HG03565 (cell line): ENCODE data around the gene BHMT.

Experiments used
- ATAC-seq: cut with Tn5 transposase; IDR thresholded peaks from one replicate; pipeline ENCODE4 v1.9.1; 2021; ENCODE audit warnings: mild to moderate bottlenecking, moderate library complexity; ENCODE audit not compliant: unreplicated experiment

Gene BHMT, protein sequence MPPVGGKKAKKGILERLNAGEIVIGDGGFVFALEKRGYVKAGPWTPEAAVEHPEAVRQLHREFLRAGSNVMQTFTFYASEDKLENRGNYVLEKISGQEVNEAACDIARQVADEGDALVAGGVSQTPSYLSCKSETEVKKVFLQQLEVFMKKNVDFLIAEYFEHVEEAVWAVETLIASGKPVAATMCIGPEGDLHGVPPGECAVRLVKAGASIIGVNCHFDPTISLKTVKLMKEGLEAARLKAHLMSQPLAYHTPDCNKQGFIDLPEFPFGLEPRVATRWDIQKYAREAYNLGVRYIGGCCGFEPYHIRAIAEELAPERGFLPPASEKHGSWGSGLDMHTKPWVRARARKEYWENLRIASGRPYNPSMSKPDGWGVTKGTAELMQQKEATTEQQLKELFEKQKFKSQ

DNA sequence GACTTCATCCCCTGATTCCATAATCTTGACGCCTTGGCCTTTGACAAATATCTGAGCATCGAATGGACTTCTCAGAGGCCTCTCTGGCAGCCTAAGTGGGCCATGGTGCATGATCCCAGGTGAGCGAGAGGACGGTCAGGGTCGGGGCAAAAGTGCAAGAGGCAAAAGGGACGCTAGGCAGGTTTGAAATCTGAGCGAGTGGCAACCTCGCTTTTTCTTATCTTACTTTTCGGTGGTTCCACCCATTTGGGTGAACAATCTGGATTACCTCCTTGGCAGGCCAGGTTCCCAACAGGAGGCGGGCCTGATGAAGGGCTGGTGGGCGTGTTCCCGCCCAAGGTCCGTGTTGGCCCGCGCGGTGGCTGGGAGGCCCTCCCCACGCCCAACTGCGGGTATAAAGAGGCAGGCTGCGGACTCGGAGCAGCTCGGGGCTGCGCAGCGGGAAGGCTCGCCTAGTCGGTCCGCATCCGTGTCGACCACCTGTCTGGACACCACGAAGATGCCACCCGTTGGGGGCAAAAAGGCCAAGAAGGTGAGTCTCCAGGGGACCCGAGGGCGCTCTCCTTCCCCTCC is at the start of gene BHMT:
Gene BHMT (plus strand): TSS at position 423 of the 573 bp plus-strand sequence. CDS start 77 bp downstream, at position 500.
- ATAC-seq, result no peak

DNA sequence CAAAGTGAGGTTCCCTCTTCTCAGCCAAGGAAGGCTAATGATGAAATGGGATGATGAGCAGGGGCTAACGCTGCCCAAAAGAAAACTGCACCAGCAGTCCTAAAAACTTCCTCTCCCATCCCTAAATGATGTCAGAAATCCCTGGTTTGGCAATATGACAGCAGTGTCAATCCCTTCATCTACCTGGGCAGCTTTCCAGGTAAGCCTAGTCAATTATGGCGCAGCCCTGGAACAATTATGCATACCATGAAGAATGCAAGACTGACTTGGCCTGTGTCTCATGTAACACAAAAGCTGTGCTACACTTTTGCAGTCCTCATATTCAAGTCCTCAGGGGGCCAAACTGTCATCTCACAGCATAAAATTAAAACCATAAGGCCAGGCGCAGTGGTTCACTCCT is 49.2 kb upstream of the BHMT start:
- ATAC-seq, result no peak

DNA sequence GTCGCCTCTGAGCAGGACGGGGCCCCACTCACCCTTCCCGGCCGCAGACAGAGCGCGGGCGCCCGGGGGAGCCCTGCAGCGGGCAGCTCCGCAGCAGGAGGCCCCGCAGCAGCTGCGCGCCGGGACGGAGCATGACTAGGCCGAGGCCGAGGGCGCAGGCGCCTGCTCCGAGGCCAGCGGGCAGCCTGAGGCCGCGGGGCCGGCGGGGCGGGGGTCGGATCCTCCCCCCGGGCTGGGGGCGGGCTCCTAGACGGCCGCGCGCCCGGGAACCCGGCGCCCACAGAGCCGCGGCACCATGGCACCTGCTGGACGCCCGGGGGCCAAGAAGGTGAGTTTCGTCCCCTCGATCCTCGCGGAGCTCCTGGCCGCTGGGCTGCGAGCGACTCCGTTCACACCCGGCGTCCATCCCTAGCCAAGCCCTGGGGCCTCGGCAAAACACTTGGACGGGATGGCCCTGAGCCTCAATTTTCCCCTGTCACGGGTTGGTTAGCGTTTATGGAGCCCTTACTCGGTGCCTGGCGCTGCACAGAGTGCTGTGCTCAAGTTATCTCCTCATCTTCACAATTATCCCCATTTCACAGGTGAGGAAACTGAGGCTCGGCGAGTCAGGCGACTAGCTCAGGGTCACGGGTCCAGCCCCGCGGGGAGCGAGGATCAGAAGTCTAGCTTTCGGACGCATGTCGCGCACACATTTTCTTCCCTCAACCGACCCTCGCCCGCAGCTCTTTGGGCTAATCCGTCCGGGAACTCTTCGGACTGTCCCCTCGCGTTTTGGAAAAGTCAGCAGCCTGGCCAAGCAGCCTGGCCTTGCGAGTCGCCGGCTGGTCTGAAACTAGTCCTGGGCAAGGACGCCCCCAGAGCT is 41.9 kb upstream of the BHMT start, which contains the start of the genes BHMT2 and DMGDH:
Gene BHMT2 (plus strand): TSS at position 280 of the 862 bp plus-strand sequence. CDS start 16 bp downstream, at position 296.
Gene DMGDH (minus strand): TSS at position 187 of the 862 bp plus-strand sequence. CDS start 54 bp downstream, at position 133.
- no peak for ATAC-seq

DNA sequence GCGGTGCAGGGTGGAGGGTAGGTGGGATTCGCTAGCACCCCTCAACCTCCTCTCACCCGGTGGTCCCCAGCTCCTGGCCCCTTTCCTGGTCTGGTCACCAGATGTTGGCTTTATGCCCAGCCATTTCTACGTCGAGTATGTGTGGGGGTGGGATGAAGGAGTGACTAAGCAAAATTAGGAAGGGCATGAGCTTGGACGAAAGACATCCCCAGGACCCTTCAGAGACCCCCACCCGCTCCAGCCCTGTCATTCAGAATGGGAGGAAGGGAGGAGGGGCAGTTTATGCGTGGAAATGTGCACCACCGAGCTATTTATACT is 41.3 kb upstream of the BHMT start:
- ATAC-seq, result no peak

DNA sequence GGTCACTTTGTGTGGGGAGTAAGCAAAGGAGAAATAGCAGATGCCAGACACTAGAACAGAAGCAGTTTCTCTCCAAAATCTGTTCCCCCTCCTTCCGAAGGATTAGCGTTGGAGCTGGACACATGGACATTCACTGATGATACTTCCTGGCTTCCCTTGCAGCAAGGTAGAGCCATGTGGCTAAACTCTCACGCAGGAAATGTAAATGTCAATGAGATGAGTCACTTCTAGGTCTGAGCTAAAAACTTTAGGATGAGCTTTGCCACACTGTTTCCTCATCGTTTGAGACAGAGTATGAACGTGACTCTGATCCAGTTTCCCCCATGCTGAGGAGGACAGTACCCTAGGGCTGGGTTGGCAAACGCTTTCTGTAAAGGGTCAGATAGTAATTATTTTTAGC is 37.0 kb upstream of the BHMT start:
- ATAC-seq, result no peak

DNA sequence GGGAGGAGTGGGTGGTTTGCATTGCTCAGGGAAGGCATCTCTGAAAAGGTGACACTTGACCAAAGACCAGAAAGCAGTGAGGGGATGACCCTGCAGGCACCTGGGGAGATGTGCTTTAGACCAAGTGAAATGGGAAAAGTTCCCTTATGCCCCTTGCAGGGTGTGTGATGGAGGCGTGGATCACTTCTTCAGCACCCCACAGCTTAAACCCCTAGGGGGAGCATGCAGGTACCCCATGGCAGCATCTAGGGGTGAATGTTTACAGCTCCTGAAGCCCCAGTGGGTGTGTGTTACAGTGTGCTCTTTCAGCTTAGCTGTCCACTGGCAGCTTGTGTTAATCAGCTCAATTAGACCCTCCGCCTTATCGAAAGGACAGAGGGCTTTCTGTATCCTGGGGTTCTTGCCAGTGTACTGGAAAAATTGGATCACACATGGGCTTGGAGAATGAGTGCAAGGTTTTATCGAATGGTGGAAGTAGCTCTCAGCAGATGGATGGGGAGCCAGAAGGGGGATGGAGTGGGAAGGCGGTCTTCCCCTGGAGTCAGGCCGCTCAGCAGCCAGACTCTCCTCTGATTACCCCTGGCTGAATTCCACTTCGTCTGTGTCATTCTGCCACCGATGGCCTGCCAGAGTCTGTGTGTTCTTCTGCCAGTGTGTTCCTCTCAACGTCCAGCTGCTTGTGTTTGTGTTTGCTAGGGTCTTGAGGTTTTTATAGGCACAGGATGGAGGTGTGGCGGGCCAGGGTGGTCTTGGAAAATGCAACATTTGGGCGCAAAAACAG is 35.8 kb upstream of the BHMT start:
- no peak for ATAC-seq

DNA sequence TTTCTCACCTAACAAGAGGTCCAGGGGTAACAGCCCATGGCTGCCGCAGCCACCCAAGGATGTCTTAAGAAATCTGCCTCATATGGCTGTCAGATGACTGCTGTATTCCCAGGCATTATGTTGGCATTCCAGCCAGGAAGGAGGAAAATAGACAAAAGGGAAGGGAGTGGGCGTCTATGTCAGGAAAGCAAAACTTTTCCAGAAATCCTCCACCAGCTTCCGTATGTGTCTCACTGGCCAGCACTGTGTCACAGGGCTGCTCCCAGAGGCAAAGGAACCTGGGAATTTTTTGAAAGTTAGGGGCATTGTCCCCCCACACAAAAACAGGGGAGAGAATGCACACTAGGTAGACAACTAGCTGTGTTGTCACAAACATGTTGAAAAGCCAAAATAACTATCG is 34.8 kb upstream of the BHMT start:
- ATAC-seq, result no peak

DNA sequence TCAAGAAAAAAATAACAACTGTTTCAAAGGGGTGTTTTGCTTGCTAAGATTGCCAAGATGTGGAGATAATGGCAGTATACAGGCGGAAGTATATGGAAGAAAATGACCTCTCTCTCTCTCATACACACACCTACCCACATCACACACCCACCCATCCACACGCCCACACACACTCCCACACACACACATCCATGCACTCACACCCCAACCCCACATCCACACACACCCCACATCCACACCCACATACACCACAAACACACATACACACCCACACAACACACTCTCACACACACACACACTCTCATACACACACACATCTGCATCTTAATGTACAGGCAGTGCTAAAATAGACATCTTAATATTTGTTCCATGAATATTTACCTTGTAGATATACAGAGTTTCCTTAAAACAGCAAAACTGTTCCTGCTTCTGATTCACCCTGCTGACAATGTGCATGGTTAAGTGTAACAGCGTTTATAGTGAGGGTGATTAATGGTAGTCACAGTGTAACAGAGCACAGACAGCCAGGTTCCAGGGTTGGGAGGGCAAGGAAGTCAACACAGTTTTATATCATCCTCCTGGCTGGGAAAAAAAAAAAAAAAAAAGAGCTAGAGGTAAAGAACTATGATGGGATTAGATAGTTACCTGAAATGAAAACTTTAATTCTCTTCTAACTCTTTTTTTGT is 33.8 kb upstream of the BHMT start:
- ATAC-seq, result no peak

DNA sequence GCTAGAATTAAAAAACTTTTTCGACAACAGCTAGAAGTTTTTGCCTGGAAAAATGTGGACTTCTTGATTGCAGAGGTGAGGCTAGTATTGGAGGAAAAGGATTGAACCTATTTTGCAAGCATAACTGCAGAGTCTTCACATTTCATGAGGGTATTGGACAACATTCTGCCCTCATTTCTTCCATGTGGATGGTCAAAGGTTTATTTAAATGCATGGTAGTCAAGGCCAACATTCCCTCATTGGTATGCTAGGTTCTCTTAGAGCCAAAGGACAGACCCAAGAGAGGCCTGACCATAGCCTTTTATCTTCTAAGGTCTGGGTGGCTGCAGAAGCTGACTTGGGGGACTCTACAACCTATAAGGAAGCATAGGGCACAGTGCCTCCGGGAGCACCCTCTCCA is 30.8 kb upstream of the BHMT start:
- ATAC-seq, result no peak

DNA sequence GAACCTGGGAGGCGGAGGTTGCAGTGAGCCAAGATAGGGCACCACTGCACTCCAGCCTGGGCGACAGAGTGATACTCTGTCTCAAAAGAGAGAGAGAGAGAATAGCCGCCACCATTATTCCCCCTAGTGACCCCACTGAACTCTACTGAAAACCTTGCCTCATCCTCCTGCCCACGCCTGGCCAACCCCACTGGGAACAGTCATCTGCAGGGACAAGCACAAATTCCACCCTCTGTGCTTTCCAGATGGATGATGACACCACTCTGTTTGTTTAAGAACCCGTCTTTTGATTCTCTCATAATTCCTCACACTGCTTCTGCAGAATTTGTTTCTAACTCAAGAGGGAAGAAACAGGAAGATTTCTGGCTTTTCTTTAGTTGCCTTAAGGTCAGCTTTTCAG is 29.8 kb upstream of the BHMT start:
- no peak for ATAC-seq

DNA sequence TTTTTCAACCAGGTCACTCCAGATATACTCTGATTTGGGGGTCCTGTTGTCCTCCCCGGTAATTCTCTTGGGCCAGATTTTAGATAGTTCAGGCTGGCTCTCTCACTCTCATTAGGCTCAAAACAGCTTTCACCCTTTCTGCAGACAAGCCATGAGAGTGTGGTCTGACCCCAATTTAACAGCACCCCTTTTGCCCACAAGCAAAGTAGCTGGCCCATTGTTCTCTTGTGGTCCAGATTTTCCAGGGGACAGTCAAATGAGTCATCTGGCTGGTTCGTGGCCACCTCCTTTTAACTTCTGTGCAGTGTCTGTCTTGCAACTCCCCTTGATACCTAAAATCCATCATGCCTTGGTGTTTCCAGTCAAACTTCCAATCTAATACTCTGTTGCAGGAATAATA is 25.5 kb upstream of the BHMT start:
- ATAC-seq, result no peak

DNA sequence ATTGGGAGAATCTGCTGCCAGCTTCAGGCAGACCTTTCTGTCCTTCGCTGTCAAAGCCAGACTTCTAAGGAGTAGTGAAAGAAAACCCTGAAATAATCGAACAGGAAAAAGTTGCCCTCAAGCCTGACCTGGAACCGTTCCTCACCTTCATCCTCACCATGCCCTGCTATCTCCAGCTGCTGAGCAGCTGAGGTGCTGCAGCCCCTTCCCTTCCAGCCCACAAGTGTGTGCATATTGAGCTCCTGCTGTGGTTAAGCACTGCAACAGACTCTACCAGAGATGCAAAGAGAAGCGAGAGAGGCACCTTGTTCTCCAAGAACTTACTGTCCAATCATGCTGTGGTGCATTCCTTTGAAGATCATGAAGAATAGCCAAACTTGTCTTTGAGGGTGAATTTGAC is 23.1 kb upstream of the BHMT start:
- ATAC-seq, result no peak

DNA sequence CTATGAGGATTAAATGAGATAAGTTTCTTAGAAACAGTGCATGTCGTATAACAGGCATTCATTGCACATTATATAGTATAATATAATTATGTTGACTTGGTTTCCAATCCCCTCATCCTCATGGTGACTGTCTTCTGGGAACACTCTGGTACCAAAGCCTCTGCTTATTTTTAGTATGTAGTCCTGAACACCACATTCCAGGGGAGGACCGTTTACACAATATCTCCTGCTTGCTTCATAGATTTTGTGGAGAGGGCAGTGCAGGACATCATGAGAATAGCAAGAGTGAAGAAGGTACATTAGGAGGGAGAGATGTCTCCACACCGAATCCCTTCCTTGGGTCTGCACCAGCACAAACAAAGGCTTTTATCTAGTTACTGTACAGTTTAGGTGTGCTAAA is 20.5 kb upstream of the BHMT start:
- no peak for ATAC-seq

DNA sequence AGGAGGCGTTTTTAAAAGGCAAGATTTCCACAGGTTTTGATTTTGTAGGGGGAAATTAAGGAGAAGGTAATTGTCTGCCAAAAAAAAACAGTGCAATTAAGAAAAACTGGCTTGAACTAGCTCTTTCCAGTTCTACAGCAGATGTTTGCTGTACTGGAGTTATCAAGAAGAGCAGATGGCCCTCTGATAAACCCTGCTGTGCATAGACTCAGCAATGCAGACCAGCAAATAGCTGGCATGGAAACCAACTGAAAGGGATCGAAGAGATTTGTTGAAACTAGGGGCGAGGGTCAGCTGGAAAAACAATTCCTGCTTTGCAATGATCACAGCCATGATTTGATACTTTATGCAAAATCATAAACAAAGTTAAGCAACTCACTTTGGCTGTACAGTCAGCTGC is 17.8 kb upstream of the BHMT start:
- no peak for ATAC-seq

DNA sequence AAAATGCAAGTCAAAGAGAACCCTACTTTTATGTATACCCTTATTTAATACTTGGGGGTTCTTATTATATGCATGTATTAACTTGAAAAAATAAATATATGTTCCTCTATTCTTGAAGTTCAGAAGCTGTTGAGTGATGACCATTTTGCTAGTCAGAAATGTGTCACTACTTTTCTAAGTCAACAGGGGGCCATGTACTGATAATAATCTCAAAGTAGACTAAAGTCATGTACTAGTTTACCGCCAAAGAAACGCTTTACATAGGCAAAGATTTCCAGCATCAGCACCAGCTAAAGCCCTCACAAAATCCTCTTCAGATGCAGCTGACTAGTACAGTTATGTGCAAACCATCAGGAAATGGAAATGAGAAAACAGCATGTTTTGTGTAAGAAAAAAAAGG is 5.7 kb upstream of the BHMT start:
- no peak for ATAC-seq

DNA sequence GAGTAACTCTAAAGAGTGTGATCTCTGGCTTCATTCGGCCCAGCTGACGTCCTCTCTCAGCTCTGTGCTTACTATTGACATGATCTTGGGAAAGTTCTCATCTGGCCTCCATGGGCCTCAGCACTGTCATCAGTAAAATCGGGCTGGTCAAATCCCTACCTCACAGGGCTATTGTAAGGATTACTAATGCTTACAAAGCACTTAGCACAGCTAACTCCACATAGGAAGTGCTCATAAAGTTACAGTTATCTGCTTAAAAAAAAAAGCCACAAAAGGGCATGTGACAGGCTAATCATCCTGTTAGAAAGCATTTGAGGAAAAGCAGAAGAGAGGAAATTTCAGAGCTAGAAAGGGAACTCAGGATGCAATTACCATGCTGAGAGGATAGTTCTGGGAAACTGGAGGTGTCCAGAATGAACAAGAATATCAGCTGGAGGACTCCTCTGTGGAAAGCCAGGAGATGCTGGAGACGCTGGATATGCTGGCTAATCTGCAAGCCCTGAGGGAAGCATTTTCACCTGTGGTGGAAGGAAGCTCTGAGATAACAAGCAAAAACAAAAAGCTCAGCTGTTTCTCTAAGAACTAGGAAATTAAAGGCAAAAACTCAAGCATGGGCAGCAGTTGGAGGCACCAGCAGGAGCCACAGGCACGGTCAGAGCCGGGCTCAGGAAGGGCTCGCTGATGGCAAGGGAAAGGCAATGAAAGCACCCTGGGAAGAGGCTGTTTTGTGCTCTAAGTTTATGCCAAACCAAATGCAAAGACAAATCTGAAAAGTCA is 4.4 kb upstream of the BHMT start:
- no peak for ATAC-seq

DNA sequence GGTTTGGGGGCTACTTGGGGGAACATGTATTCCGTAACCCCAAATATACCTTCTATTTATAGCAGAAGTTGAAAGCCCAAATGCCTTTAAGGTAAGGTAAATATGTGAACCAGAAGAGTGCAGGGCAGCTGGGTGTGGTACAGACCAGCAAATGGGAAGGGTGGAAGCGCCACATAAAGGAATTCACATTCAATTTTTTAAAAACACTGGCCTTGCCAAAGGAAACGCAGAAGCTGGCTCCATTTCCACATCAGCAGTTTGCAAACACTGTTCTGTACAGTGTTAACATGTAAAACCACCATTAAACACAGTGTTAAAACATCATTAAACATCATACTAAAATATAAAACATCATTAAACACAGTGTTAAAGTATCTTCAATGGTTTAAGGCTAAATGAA is 3.5 kb upstream of the BHMT start:
- ATAC-seq, result no peak

DNA sequence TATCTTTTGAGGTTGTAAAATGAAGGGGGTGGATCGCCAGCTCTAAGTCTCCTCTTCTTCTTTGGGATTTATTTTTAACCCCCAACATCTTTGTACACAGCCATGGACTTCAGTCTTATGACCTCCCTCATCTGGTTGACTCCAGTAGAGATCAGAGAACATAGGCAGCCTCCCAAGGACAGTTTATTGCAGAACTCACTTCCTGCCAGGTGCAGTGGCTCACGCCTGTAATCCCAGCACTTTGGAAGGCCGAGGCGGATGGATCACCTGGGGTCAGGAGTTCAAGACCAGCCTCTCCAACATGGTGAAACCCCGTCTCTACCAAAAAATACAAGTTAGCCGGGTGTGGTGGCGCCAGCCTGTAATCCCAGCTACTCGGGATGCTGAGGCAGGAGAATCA is 2.8 kb upstream of the BHMT start:
- no peak for ATAC-seq
